GM18498 (cell line): Measurements from ENCODE around the gene MAGEF1.

Experiments
- ATAC-seq: cut with Tn5 transposase; IDR thresholded peaks from one replicate; pipeline ENCODE4 v1.9.1; 2021; ENCODE audit warnings: mild to moderate bottlenecking, moderate library complexity; ENCODE audit not compliant: unreplicated experiment

MAGEF1 gene

DNA sequence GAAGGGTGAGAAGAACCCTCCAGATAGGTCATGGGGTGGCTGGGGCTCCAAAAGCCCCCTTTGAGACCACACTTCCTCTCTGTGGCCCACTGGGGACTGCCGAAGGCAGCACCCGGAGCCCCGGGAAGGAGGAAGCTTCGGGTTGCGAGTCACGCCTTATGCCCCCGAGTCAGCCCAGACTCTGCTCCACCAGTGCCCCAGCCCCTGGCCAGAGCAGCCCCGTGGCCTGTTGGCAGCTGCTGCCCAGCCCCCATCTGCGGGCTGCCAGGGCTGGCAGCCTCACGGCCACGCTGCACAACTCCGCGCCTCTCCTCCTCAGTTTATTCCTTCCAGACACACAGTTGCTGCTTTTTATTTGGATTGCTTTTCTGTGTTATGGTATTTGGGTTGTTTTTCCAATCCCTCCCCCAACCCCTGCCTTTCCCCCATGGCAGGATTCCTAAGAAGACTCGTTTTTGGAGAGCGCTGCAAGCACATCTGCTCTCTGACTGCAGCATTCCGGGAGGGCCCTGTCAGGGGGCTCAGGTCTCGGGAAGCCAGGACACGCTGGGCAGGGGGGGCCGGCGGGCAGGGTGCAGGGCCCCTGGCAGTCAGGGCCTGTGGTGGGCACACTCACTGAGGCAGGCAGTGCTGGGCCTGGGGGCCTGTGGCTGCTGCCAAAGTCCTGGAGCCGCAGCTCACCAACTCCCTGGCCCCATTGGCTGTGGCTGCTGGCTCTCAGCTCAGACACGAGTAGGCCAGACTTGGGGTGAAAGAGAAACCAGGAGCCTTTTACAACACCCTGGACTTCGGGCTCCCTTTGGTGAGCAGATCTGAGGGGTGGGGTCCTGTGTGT lies 20.2 kb downstream of the MAGEF1 start:
- ATAC-seq = no peak

- ATAC-seq = no peak
Observed at GRCh38 chr3:184690192-184690883, 21.5 kb downstream of the MAGEF1 start.

- ATAC-seq = no peak
Observed at GRCh38 chr3:184688882-184689271, 23.0 kb downstream of the MAGEF1 start.

- no peak for ATAC-seq
Observed at GRCh38 chr3:184688251-184688881, 23.5 kb downstream of the MAGEF1 start.

GRCh38 chr3:184687363-184688015 lies 24.4 kb downstream of the MAGEF1 start:
- no peak for ATAC-seq

DNA sequence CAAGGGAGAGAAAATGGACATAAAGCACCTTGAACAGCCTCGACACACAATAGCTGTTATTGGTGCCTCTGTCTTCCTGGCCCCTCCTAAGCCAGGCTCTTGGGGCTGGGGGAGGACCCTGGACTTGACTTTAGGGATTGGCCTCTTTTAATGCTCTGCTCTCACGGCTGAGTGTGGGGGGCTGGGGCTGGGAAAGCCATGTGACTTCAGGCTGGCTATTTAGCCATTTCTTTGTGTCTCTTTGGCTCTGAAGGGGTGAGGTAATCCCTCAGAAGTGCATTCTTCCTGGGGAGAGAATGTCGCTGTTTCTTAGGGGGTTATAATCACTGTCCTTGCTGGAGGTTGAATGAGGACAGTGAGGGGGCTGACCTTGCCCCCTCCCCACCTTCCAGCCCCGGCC lies 26.2 kb downstream of the MAGEF1 start:
- ATAC-seq = no peak

DNA sequence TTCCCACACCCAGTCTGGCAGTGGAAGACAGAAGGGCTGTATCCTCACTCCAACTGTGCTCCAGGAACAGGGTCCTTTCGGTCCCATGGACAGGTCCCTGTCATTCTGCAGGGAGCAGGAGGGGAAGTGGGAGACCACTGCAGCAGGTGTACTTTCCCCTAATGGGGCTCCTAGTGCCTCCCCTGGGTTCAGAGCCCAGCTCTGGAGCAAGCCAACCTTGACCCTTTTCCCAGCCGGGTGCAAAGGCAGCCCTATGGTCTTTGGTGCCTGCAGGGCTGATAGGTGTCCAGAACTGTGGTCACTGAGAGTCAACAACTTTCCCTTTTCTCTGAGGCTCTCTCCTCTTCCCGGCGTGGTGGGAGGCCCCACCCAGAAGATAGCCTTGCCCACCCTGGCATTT lies 26.8 kb downstream of the MAGEF1 start:
- ATAC-seq = no peak

- no peak for ATAC-seq
Observed at GRCh38 chr3:184683900-184684560, 27.8 kb downstream of the MAGEF1 start.

- no peak for ATAC-seq
Observed at GRCh38 chr3:184683234-184683633, 28.6 kb downstream of the MAGEF1 start.

GRCh38 chr3:184682671-184683070 lies 29.2 kb downstream of the MAGEF1 start:
- ATAC-seq = no peak

DNA sequence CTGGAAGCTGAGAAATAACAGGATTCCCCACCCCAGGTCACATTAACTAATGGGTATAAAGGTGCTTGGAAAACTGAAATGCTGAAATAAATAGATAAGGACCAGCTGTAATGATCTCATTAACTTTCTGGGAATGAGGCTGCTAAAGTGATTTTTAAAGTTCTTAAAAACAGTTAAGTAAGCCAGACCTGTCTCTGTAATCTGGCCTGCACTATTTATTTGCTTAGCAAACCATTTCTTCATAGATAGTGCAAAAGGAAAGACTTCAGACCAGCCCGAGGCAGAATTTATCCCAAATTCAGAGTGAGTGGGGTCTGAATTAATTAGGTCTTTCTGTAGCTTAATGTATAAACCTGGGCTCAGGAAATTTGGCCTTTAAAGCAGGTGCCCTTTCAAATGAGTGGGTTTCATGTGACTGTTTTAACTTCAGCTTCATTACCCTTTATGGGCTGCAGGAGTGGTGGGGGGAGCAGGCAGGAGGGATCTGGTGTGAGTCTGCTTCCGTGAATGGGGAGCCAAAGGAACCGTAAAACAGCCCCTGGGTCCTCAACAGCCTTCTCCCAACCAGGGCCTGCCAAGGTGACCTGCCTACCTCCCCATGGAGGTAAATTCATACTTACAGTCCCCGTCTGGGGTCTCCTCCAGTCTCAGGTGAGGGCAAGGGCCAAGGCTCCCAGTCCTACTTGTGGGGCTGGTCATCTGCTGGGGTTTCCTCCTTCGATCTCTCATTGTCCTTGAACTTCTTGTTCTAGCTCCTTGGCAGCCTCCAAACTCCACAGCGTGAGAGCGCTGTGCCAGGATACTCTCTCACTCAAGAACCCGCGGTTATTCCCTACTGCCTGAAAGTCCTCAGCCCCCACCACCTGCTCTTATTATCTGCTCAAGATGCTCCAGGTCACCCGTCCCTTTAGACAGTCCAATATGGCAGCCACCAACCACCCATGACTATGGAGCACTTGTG lies 31.2 kb downstream of the MAGEF1 start:
- ATAC-seq = no peak

DNA sequence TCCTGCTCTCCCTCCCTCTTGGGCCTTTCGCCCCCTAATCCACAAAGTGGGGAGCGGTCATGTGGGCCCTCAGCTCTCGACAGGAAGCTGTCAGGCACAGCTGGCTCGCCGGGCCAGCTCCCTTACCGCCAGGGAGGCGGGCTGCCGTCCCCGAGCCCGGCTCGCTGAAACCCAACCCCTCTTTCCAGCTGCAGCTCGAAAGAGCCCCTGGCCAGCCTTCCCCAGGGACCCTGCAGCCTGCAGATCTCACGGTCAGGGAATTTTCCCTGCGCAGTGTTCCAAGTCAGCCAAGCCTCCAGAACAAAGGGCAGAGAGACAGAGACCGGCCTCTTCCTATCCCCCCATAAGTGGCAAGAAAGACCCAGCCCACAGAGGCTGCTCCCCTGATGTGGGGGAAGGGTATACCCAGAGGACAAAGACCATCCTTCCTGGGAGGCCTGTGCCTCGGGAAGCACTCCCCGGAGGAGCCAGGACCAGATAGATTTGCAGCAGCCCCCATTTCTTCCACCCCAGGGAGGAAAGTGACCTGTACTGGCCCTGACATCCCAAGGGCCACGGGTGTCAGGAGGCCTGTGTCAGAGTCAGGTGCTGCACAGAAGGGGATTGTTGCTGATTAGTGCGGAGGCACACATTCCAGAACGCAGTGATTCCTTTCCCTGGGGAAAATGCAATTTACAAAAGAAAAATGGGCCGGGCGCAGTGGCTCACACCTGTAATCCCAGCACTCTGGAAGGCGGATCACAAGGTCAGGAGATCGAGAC lies 32.6 kb downstream of the MAGEF1 start:
- no peak for ATAC-seq

DNA sequence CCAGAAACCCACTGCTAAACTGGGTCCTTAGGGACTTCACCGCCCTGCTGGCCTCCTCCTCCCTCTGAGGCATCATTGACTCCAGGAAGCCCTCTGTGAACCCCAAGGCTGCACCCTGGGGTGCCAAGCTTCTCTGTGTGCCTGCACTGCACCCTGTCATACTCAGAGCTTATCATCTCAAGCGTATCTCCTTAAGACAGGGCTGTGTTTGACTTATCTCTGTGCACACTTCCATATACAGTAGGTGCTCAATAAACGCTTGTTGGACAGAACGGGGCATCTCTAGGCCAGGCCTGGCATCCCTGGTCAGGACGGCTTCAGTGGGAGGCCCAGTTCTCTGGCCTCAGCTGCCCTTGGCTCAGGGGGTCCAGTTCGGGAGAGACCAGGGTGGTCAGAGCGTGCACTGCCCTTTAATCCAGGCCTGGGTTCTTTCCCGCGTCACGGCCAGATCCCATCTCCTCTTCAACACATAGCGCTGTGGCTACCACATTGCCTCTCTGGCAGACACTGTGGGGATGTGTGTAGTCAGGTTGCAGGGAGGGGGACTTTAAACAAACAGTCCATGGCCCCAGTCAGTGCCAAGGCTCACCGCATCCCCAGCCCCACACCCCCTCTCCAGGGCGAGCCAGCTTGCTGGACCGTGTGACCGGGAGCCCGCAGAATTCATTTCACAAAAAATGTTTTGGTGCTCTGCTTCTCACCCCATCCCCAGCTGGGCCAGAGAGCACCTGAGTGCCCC lies 33.4 kb downstream of the MAGEF1 start:
- no peak for ATAC-seq

GRCh38 chr3:184677344-184678316 lies 34.2 kb downstream of the MAGEF1 start:
- no peak for ATAC-seq

DNA sequence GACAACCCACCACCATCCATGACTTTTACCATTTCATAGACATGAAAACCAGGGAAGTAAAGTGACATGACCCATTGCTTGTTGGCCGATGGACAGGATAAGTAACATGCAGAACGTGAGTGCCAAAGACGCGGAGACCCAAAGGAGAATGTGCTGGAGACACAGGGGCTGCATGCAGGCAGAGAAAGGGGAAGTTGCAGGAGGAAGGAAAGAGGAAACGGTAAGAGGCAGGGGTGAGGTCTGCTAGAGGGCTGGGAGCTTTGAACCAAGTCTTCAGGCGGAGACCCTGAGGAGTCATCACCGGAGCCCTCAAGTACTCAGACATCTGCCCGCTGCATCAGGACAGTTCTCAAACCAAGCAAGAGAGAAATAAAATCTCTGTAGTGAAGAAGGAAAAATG lies 34.9 kb downstream of the MAGEF1 start:
- ATAC-seq = no peak

GRCh38 chr3:184674626-184675025 lies 37.2 kb downstream of the MAGEF1 start:
- ATAC-seq = no peak
